Keratinocyte (primary cell): Measurements from ENCODE around the gene SFXN3. TPM values are rescaled to one million over a fixed set of nuclear protein-coding genes. Genes with fewer than 3 reads are reported as not detected.

Experiments used
- DNase-seq: peaks from one replicate; pipeline ENCODE4 v3.0.0-alpha.2; 2011; ENCODE audit warnings: low read depth, missing footprints, low spot score
- FAIRE-seq: peaks from 2 replicates; lab custom pipeline; 2011; peaks lifted over from hg19 to GRCh38; lab: Jason Lieb, UNC
- H2AFZ ChIP-seq: 2 replicates; pipeline ENCODE4 v1.6.0; 2012; ENCODE audit warnings: low read length, control low read depth, inconsistent platforms; ENCODE audit not compliant: control insufficient read depth
- H3K27ac ChIP-seq: 2 replicates; pipeline ENCODE4 v1.5.1; 2011; ENCODE audit warnings: low read length; ENCODE audit not compliant: control insufficient read depth, insufficient read depth
- H3K27me3 ChIP-seq: 3 replicates; pipeline ENCODE4 v1.6.0; 2011; ENCODE audit warnings: low read length; ENCODE audit not compliant: control insufficient read depth, insufficient read depth; ENCODE audit errors: extremely low read depth
- H3K36me3 ChIP-seq, 2 experiments: 2 replicates in 1 of 2; 3 replicates in 1 of 2; pipeline ENCODE4 v1.5.1; 2011; ENCODE audit warnings: low read length in 2 of 2, mild to moderate bottlenecking in 1 of 2; ENCODE audit not compliant: control insufficient read depth in 2 of 2, insufficient read depth in 2 of 2; ENCODE audit errors: extremely low read depth in 1 of 2
- H3K4me1 ChIP-seq: 3 replicates; pipeline ENCODE4 v1.5.1; 2011; ENCODE audit warnings: low read length; ENCODE audit not compliant: control insufficient read depth, insufficient read depth; ENCODE audit errors: extremely low read depth
- H3K4me2 ChIP-seq: 3 replicates; pipeline ENCODE4 v1.6.0; 2011; ENCODE audit warnings: low read depth, low read length; ENCODE audit not compliant: control insufficient read depth, insufficient read depth; ENCODE audit errors: extremely low read depth
- H3K4me3 ChIP-seq, 3 experiments: fragments of 200-600 bp in 1 of 3; sonication (generic) in 1 of 3; 2 replicates in 2 of 3; 3 replicates in 1 of 3; pipeline ENCODE4 v1.5.1; 2011 to 2016; ENCODE audit warnings: low read length in 3 of 3, mild to moderate bottlenecking in 3 of 3, control low read depth in 2 of 3, inconsistent platforms in 1 of 3, low read depth in 1 of 3, mixed read lengths in 1 of 3, mixed run types in 1 of 3, moderate library complexity in 1 of 3; ENCODE audit not compliant: control insufficient read depth in 2 of 3, insufficient read depth in 2 of 3; ENCODE audit errors: extremely low read depth in 1 of 3
- H3K79me2 ChIP-seq: 2 replicates; pipeline ENCODE4 v1.6.0; 2012; ENCODE audit warnings: low read length; ENCODE audit not compliant: control insufficient read depth, insufficient read depth
- H3K9ac ChIP-seq: 3 replicates; pipeline ENCODE4 v1.6.0; 2011; ENCODE audit warnings: low read length; ENCODE audit not compliant: control insufficient read depth, insufficient read depth; ENCODE audit errors: extremely low read depth
- H3K9me1 ChIP-seq: 3 replicates; pipeline ENCODE4 v1.6.0; 2011; ENCODE audit warnings: low read length; ENCODE audit not compliant: control insufficient read depth, insufficient read depth; ENCODE audit errors: extremely low read depth
- H3K9me3 ChIP-seq: 2 replicates; pipeline ENCODE4 v1.5.1; 2012; ENCODE audit warnings: low read depth, low read length; ENCODE audit not compliant: control insufficient read depth
- H4K20me1 ChIP-seq: 3 replicates; pipeline ENCODE4 v1.6.0; 2011; ENCODE audit warnings: low read length; ENCODE audit not compliant: control insufficient read depth, insufficient read depth; ENCODE audit errors: extremely low read depth
- EZH2 ChIP-seq: IDR thresholded peaks from one replicate; pipeline ENCODE4 v1.6.1; 2012; ENCODE audit warnings: inconsistent platforms, mild to moderate bottlenecking, low read length, moderate library complexity
- dilution Hi-C: fragments of 300-500 bp; cut with MboI; formaldehyde crosslinking; loops from one replicate; pipeline ENCODE4 v1.7.0; 2020; ENCODE audit warnings: low sequenced_read_pairs; ENCODE audit not compliant: extremely low pct_ligation_motif_present
- polyA plus RNA-seq, 5 experiments: library from polyadenylated mRNA; depleted of rRNA in 3 of 5; stranded (reverse) in 3 of 5; stranded (forward) in 1 of 5; unstranded in 1 of 5; fragments of >200 nt; gene quantifications; 1 replicate in 1 of 5; 2 replicates in 3 of 5; 3 replicates in 1 of 5; pipeline versions ENCODE4 v1.2.1 to v1.2.3, GENCODE V29; 2011 to 2012; ENCODE audit warnings: missing spikeins in 2 of 5, low read depth in 1 of 5, low replicate concordance in 1 of 5
- TF ChIP-seq, protein P1 (sequence below), 3 experiments: IDR thresholded peaks in 1 of 3; conservative IDR thresholded peaks in 1 of 3; optimal IDR thresholded peaks in 1 of 3; 2 replicates in 2 of 3; 3 replicates in 1 of 3; pipeline versions ENCODE3 to v1.5.1; 2011; ENCODE audit warnings: low read length in 3 of 3, mild to moderate bottlenecking in 3 of 3, moderate library complexity in 2 of 3, control low read depth in 1 of 3, inconsistent platforms in 1 of 3; ENCODE audit not compliant: insufficient read depth in 2 of 3; ENCODE audit errors: extremely low read depth in 1 of 3

SFXN3 gene
- polyA plus RNA-seq, 1 donor (not counting 4 experiments of a cell fraction or from before 2014, with no cell fraction given) = 77.0 TPM

DNA sequence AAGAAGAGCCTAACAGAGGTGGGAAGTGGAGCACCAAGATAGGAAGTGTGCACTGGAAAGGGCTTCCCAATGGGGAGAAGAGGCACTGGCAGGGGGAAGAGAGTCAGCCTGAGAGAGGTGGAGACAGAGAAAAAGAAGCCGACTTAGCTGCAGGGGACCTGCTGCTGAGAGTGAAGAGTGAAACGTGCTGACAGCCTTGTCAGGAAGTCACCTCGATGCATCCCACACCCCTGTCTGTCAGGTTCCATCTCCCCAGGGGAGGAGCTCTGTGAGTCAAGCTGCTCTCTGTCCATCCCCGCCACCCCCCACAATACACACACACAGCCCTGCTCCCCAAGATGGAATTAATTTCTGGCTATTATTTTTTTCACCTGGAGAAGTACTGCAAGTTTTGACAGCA is 44.7 kb downstream of the SFXN3 start:
- no peak for FAIRE-seq

DNA sequence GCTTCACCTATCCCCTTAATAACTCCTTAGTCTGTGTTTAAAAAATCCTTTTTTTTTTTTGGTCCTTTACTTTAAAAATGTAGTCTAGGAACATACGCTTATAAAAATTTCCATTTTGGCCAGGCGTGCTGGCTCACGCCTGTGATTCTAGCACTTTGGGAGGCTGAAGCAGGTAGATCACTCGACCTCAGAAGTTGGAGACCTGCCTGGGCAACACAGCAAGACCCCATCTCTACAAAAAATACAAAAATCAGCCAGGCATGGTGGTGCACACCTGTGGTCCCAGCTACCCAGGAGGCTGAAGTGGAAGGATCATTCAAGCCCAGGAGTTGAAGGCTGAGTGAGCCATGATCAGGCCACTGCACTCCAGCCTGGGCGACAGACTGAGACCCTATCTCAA is 45.6 kb downstream of the SFXN3 start:
- H3K9ac ChIP-seq = no peak overlapping the region
- H3K4me2 ChIP-seq = no peak overlapping the region
- H2AFZ ChIP-seq = no peak overlapping the region
- dilution Hi-C loops = no loop called here
- no peaks in the 10 kb centered on the region for H3K9me3 ChIP-seq
- no peak for DNase-seq
- H3K79me2 ChIP-seq = no peaks in the 10 kb centered on the region
- TF ChIP-seq EZH2 = no peak
- TF ChIP-seq, protein P1, sequence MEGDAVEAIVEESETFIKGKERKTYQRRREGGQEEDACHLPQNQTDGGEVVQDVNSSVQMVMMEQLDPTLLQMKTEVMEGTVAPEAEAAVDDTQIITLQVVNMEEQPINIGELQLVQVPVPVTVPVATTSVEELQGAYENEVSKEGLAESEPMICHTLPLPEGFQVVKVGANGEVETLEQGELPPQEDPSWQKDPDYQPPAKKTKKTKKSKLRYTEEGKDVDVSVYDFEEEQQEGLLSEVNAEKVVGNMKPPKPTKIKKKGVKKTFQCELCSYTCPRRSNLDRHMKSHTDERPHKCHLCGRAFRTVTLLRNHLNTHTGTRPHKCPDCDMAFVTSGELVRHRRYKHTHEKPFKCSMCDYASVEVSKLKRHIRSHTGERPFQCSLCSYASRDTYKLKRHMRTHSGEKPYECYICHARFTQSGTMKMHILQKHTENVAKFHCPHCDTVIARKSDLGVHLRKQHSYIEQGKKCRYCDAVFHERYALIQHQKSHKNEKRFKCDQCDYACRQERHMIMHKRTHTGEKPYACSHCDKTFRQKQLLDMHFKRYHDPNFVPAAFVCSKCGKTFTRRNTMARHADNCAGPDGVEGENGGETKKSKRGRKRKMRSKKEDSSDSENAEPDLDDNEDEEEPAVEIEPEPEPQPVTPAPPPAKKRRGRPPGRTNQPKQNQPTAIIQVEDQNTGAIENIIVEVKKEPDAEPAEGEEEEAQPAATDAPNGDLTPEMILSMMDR (optimal IDR thresholded peaks at IDR 0.05 in 1 of 3, IDR thresholded peaks at IDR 0.05 in 1 of 3, conservative IDR thresholded peaks at IDR 0.05 in 1 of 3; ENCODE audit: extremely low read depth in 1 of 3, insufficient read depth in 2 of 3, low read length in 3 of 3) = no peak
- H4K20me1 ChIP-seq = no peaks in the 10 kb centered on the region
- peaks cover 3% of the 10 kb centered on the region for H3K4me1 ChIP-seq
- H3K4me3 ChIP-seq = no peak overlapping the region
- no peaks in the 10 kb centered on the region for H3K36me3 ChIP-seq
- no peak for FAIRE-seq
- H3K27ac ChIP-seq = no peak overlapping the region
- peaks cover 45% of the 10 kb centered on the region for H3K27me3 ChIP-seq
- H3K9me1 ChIP-seq = no peaks in the 10 kb centered on the region

More for the DNA sequence above, 44.7 kb downstream of the SFXN3 start:
- Histone ChIP-seq H3K9me1 (no peaks in the 10 kb centered on the region), H3K36me3 (no peaks in the 10 kb centered on the region), H3K4me2 (no peak overlapping the region), H4K20me1 (no peaks in the 10 kb centered on the region), H3K9me3 (no peaks in the 10 kb centered on the region), H3K4me3 (no peak overlapping the region), H3K9ac (no peak overlapping the region), H3K27ac (no peak overlapping the region), H3K4me1 (peaks cover 3% of the 10 kb centered on the region), H3K27me3 (peaks cover 45% of the 10 kb centered on the region), H3K79me2 (no peaks in the 10 kb centered on the region), H2AFZ (no peak overlapping the region)
- peak; percentile 34 for TF ChIP-seq EZH2
- TF ChIP-seq, protein P1 (optimal IDR thresholded peaks at IDR 0.05 in 1 of 3, IDR thresholded peaks at IDR 0.05 in 1 of 3, conservative IDR thresholded peaks at IDR 0.05 in 1 of 3; ENCODE audit: extremely low read depth in 1 of 3, insufficient read depth in 2 of 3, low read length in 3 of 3) = no peak
- dilution Hi-C loops = no loop called here
- DNase-seq = no peak
